Effector memory CD4-positive, alpha-beta T cell (primary cell): ENCODE results near the gene LRRC70.

Source experiments
- DNase-seq, 3 donors: peaks; one replicate each; pipeline ENCODE4 v3.0.0-alpha.2; 2020
- H3K27ac ChIP-seq: 2 replicates; pipeline ENCODE4 v1.7.0; 2013; ENCODE audit warnings: mild to moderate bottlenecking, low read length, moderate library complexity; ENCODE audit not compliant: insufficient read depth, poor library complexity, severe bottlenecking
- H3K27me3 ChIP-seq: replicated peaks from 2 replicates; pipeline ENCODE4 v1.7.0; 2013; ENCODE audit warnings: mild to moderate bottlenecking, low read length; ENCODE audit not compliant: insufficient read depth, control insufficient read depth, poor library complexity, severe bottlenecking
- H3K36me3 ChIP-seq: 2 replicates; pipeline ENCODE4 v1.7.0; 2013; ENCODE audit warnings: mild to moderate bottlenecking, low read length, moderate library complexity; ENCODE audit not compliant: control insufficient read depth, insufficient read depth
- H3K4me1 ChIP-seq: 2 replicates; pipeline ENCODE4 v1.7.0; 2013; ENCODE audit warnings: low read length, mild to moderate bottlenecking; ENCODE audit not compliant: control insufficient read depth, insufficient read depth, poor library complexity, severe bottlenecking
- H3K4me3 ChIP-seq: 2 replicates; pipeline ENCODE4 v1.7.0; 2013; ENCODE audit warnings: low read length, low read depth, mild to moderate bottlenecking; ENCODE audit not compliant: insufficient read depth, poor library complexity, severe bottlenecking
- H3K9me3 ChIP-seq: 2 replicates; pipeline ENCODE4 v1.7.0; 2013; ENCODE audit warnings: mild to moderate bottlenecking, low read length, moderate library complexity; ENCODE audit not compliant: control insufficient read depth

The LRRC70 gene

GRCh38 chr5:62597314-62597713 lies 18.7 kb downstream of the LRRC70 start:
- H3K9me3 ChIP-seq: no peaks in the 10 kb centered on the region
- no peak for DNase-seq
- H3K36me3 ChIP-seq: no peaks in the 10 kb centered on the region
- H3K4me3 ChIP-seq: no peak overlapping the region
- H3K27me3 ChIP-seq: no peaks in the 10 kb centered on the region
- no peak overlapping the region for H3K27ac ChIP-seq
- no peaks in the 10 kb centered on the region for H3K4me1 ChIP-seq

GRCh38 chr5:62600560-62601252 lies 22.1 kb downstream of the LRRC70 start:
- H3K9me3 ChIP-seq: no peaks in the 10 kb centered on the region
- no peaks in the 10 kb centered on the region for H3K27me3 ChIP-seq
- no peak for DNase-seq
- H3K27ac ChIP-seq: no peak overlapping the region
- no peak overlapping the region for H3K4me3 ChIP-seq
- H3K36me3 ChIP-seq: no peaks in the 10 kb centered on the region
- H3K4me1 ChIP-seq: no peaks in the 10 kb centered on the region

GRCh38 chr5:62603934-62604333 lies 25.3 kb downstream of the LRRC70 start:
- Histone ChIP-seq H3K9me3 (no peaks in the 10 kb centered on the region), H3K27me3 (no peaks in the 10 kb centered on the region), H3K36me3 (peaks cover 2% of the 10 kb centered on the region), H3K4me3 (no peak overlapping the region), H3K27ac (no peak overlapping the region), H3K4me1 (no peaks in the 10 kb centered on the region)
- no peak for DNase-seq

- Histone ChIP-seq H3K27me3 (no peaks in the 10 kb centered on the region), H3K4me3 (no peak overlapping the region), H3K36me3 (peaks cover 5% of the 10 kb centered on the region), H3K4me1 (no peaks in the 10 kb centered on the region), H3K9me3 (no peaks in the 10 kb centered on the region), H3K27ac (no peak overlapping the region)
- no peak for DNase-seq
Observed at GRCh38 chr5:62605638-62606037, 27.0 kb downstream of the LRRC70 start.

GRCh38 chr5:62606878-62607277 lies 28.3 kb downstream of the LRRC70 start:
- no peak for DNase-seq
- no peaks in the 10 kb centered on the region for H3K9me3 ChIP-seq
- H3K27me3 ChIP-seq: no peaks in the 10 kb centered on the region
- H3K4me1 ChIP-seq: no peaks in the 10 kb centered on the region
- no peak overlapping the region for H3K4me3 ChIP-seq
- H3K36me3 ChIP-seq: peaks cover 5% of the 10 kb centered on the region
- no peak overlapping the region for H3K27ac ChIP-seq

- Histone ChIP-seq H3K27me3 (no peaks in the 10 kb centered on the region), H3K36me3 (peaks cover 5% of the 10 kb centered on the region), H3K4me1 (no peaks in the 10 kb centered on the region), H3K9me3 (no peaks in the 10 kb centered on the region), H3K4me3 (no peak overlapping the region), H3K27ac (no peak overlapping the region)
- no peak for DNase-seq
Observed at GRCh38 chr5:62607615-62608014, 29.0 kb downstream of the LRRC70 start.

GRCh38 chr5:62608529-62609511 lies 30.2 kb downstream of the LRRC70 start:
- Histone ChIP-seq H3K27me3 (no peaks in the 10 kb centered on the region), H3K4me1 (no peaks in the 10 kb centered on the region), H3K4me3 (no peak overlapping the region), H3K27ac (no peak overlapping the region), H3K9me3 (no peaks in the 10 kb centered on the region), H3K36me3 (peaks cover 5% of the 10 kb centered on the region)
- DNase-seq: no peak

GRCh38 chr5:62614355-62614754 lies 35.7 kb downstream of the LRRC70 start:
- Histone ChIP-seq H3K36me3 (no peaks in the 10 kb centered on the region), H3K4me3 (no peak overlapping the region), H3K4me1 (no peaks in the 10 kb centered on the region), H3K27ac (no peak overlapping the region), H3K9me3 (no peaks in the 10 kb centered on the region), H3K27me3 (no peaks in the 10 kb centered on the region)
- no peak for DNase-seq

GRCh38 chr5:62616615-62617277 lies 38.1 kb downstream of the LRRC70 start:
- no peaks in the 10 kb centered on the region for H3K4me1 ChIP-seq
- H3K36me3 ChIP-seq: no peaks in the 10 kb centered on the region
- H3K9me3 ChIP-seq: no peaks in the 10 kb centered on the region
- no peak for DNase-seq
- no peaks in the 10 kb centered on the region for H3K27me3 ChIP-seq
- H3K27ac ChIP-seq: no peak overlapping the region
- H3K4me3 ChIP-seq: no peak overlapping the region

GRCh38 chr5:62617943-62618342 lies 39.3 kb downstream of the LRRC70 start:
- H3K27ac ChIP-seq: no peak overlapping the region
- H3K36me3 ChIP-seq: no peaks in the 10 kb centered on the region
- no peaks in the 10 kb centered on the region for H3K27me3 ChIP-seq
- no peaks in the 10 kb centered on the region for H3K4me1 ChIP-seq
- H3K9me3 ChIP-seq: no peaks in the 10 kb centered on the region
- no peak overlapping the region for H3K4me3 ChIP-seq
- DNase-seq: no peak
